WTC11 (cell line): Measurements from ENCODE around the gene CORO7. TPM values are rescaled to one million over a fixed set of nuclear protein-coding genes. Genes with fewer than 3 reads are reported as not detected.
A peak's percentile ranks its signal among the peaks of the same experiment; 100 is the strongest.

Source experiments
- ATAC-seq: fragments of 200-7000 bp; cut with Tn5 transposase; 2 replicates; pipeline ENCODE4 v1.10.0; 2021; ENCODE audit warnings: mild to moderate bottlenecking, moderate library complexity
- CTCF ChIA-PET: fragments of 300-600 bp; sonication (Branson Sonifier 250); formaldehyde crosslinking; loops from one replicate; lab custom pipeline; 2021; ENCODE audit warnings: antibody characterized with exemption; lab: Charles Lee
- POLR2A ChIA-PET: fragments of 350-600 bp; sonication (Branson Sonifier 250); formaldehyde crosslinking; loops from one replicate; lab custom pipeline; 2021; ENCODE audit warnings: antibody characterized with exemption; lab: Charles Lee
- DNase-seq: peaks from one replicate; pipeline ENCODE4 v3.0.0; 2021; ENCODE audit warnings: low spot score
- H3K27ac Mint-ChIP-seq: 2 replicates; pipeline ENCODE4 v1.8.0; 2021; ENCODE audit warnings: mixed read lengths
- H3K27me3 Mint-ChIP-seq: 2 replicates; pipeline ENCODE4 v1.8.0; 2021; ENCODE audit warnings: low read depth, mild to moderate bottlenecking, moderate library complexity, mixed read lengths
- H3K36me3 Mint-ChIP-seq: 2 replicates; pipeline ENCODE4 v1.8.0; 2021; ENCODE audit warnings: mixed read lengths
- H3K4me1 Mint-ChIP-seq: 2 replicates; pipeline ENCODE4 v1.8.0; 2022; ENCODE audit warnings: mixed read lengths
- H3K4me3 Mint-ChIP-seq: 2 replicates; pipeline ENCODE4 v1.8.0; 2021; ENCODE audit warnings: mild to moderate bottlenecking, moderate library complexity, mixed read lengths
- H3K9me3 Mint-ChIP-seq: 2 replicates; pipeline ENCODE4 v1.8.0; 2021; ENCODE audit warnings: mixed read lengths
- FOXK1 ChIP-seq: sonication (generic); formaldehyde crosslinking; IDR thresholded peaks from 2 replicates; pipeline ENCODE4 v1.8.0; 2022; ENCODE audit warnings: mild to moderate bottlenecking, moderate library complexity, missing genetic modification reagents
- GRHL2 ChIP-seq: fragments of 250-450 bp; sonication (Bioruptor Pico); IDR thresholded peaks from 2 replicates; pipeline ENCODE4 v1.8.0; 2022; ENCODE audit warnings: mild to moderate bottlenecking, moderate library complexity; ENCODE audit not compliant: insufficient replicate concordance, severe bottlenecking
- HMGA2 ChIP-seq: fragments of 250-450 bp; sonication (Bioruptor Pico); IDR thresholded peaks from 2 replicates; pipeline ENCODE4 v1.4.0; 2021; ENCODE audit warnings: mild to moderate bottlenecking, moderate library complexity
- IRF2 ChIP-seq: sonication (generic); formaldehyde crosslinking; IDR thresholded peaks from 2 replicates; pipeline ENCODE4 v1.8.0; 2022; ENCODE audit warnings: low read depth, missing genetic modification reagents, borderline replicate concordance
- JAZF1 ChIP-seq: fragments of 250-450 bp; sonication (Bioruptor Pico); IDR thresholded peaks from 2 replicates; pipeline ENCODE4 v1.9.0; 2021; ENCODE audit warnings: moderate library complexity, mild to moderate bottlenecking, inconsistent platforms
- NFATC4 ChIP-seq: fragments of 250-450 bp; sonication (Bioruptor Pico); IDR thresholded peaks from 2 replicates; pipeline ENCODE4 v1.9.0; 2021; ENCODE audit warnings: mild to moderate bottlenecking
- NR1H2 ChIP-seq: sonication (generic); formaldehyde crosslinking; IDR thresholded peaks from 2 replicates; pipeline ENCODE4 v1.9.0; 2021; ENCODE audit warnings: mild to moderate bottlenecking, moderate library complexity, missing genetic modification reagents
- RORB ChIP-seq: fragments of 250-450 bp; sonication (Bioruptor Pico); IDR thresholded peaks from 2 replicates; pipeline ENCODE4 v1.9.0; 2021; ENCODE audit warnings: mild to moderate bottlenecking
- TCF7 ChIP-seq: sonication (generic); formaldehyde crosslinking; IDR thresholded peaks from 2 replicates; pipeline ENCODE4 v1.8.0; 2022; ENCODE audit warnings: mild to moderate bottlenecking, low read depth, missing genetic modification reagents, moderate library complexity
- TEAD4 ChIP-seq: sonication (generic); formaldehyde crosslinking; IDR thresholded peaks from 2 replicates; pipeline ENCODE4 v1.8.0; 2022; ENCODE audit warnings: mild to moderate bottlenecking, missing genetic modification reagents
- TP53 ChIP-seq: sonication (generic); formaldehyde crosslinking; IDR thresholded peaks from 2 replicates; pipeline ENCODE4 v1.8.1; 2023; ENCODE audit warnings: mild to moderate bottlenecking, missing genetic modification reagents
- ZNF121 ChIP-seq: sonication (generic); formaldehyde crosslinking; IDR thresholded peaks from 2 replicates; pipeline ENCODE4 v1.8.0; 2023; ENCODE audit warnings: missing genetic modification reagents
- ZNF232 ChIP-seq: sonication (generic); formaldehyde crosslinking; IDR thresholded peaks from 2 replicates; pipeline ENCODE4 v1.8.0; 2022; ENCODE audit warnings: mild to moderate bottlenecking, missing genetic modification reagents
- ZNF263 ChIP-seq: sonication (generic); formaldehyde crosslinking; IDR thresholded peaks from 2 replicates; pipeline ENCODE4 v1.8.1; 2022; ENCODE audit warnings: low read depth, mild to moderate bottlenecking, moderate library complexity, missing genetic modification reagents
- total RNA-seq: library from RNA; stranded (reverse); gene quantifications from 3 replicates; pipeline ENCODE4 v1.2.3, GENCODE V29; 2021
- TF ChIP-seq, protein P1 (sequence below): sonication (generic); formaldehyde crosslinking; IDR thresholded peaks from 2 replicates; pipeline ENCODE4 v1.8.0; 2022; ENCODE audit warnings: mild to moderate bottlenecking, missing genetic modification reagents
- TF ChIP-seq, protein P2 (sequence below): sonication (generic); formaldehyde crosslinking; IDR thresholded peaks from 2 replicates; pipeline ENCODE4 v1.8.0; 2022; ENCODE audit warnings: mild to moderate bottlenecking, missing genetic modification reagents
- TF ChIP-seq, protein P3 (sequence below): fragments of 250-450 bp; sonication (Bioruptor Pico); IDR thresholded peaks from 2 replicates; pipeline ENCODE4 v1.9.0; 2021; ENCODE audit warnings: mild to moderate bottlenecking

Gene CORO7
- total RNA-seq, 1 experiment from 2014 or later, result 45.5 TPM

DNA sequence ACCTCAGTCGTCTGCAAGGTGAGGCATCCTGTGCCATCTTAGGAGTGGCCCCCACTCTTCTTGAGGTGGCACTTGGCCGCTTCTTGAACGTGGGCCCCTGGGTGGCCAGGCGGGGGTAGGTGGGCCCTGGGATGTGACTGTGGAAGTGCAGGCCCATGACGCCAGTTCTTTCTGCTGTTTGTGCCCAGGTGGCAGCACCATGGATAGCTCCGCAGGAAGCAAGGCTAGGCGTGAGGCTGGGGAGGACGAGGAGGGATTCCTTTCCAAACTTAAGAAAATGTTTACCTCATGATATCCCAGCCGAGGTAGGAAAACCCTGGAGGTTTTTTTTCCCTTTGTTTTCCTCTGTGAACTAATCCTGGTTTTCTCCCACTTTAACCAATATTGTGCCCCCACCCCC, 38.2 kb upstream of the CORO7 start:
- POLR2A ChIA-PET, result interaction anchor here (1.3 kb wide), 1 partner anchor 20 kb away, joined by 3 read pairs; the partner anchor contains the start of gene NMRAL1
- no peaks in the 10 kb centered on the region; the same call in 1 of the 2 replicates for H3K4me1 Mint-ChIP-seq
- no peak overlapping the region for H3K4me3 Mint-ChIP-seq
- DNase-seq (peak; percentile 37), ATAC-seq (peak; percentile 53; the same call in 1 of the 2 replicates)
- H3K27ac Mint-ChIP-seq, result no peak overlapping the region
- TF ChIP-seq ZNF121 (CRISPR knock-in tag), result no peak
- TF ChIP-seq TEAD4 (CRISPR knock-in tag), result 0 out of 2 replicates have a peak, but pooled peaks have one; percentile 44
- peaks cover 48% of the 10 kb centered on the region for H3K36me3 Mint-ChIP-seq
- H3K9me3 Mint-ChIP-seq, result no peaks in the 10 kb centered on the region
- no peaks in the 10 kb centered on the region for H3K27me3 Mint-ChIP-seq
- CTCF ChIA-PET, result interaction anchor here (2.1 kb wide), 1 partner anchor 52 kb away, joined by 7 read pairs; no protein-coding TSS in a partner anchor

DNA sequence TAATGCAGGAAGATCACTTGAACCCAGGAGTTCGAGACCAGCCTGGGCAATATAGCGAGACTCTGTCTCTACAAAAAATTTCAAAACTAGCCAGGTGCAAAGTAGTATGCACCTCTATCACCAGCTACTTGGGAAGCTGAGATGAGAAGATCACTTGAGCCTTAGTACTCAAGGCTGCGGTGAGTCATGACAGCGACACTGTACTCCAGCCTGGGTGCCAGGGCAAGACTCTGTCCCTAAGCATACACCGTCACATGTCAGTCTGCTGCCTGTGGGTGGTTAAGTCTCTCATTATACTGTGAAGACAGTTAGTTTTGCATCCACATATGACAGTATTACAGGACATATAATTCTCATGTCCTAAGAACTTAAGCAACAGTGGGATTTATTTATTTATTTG, 36.3 kb upstream of the CORO7 start:
- ATAC-seq, result no peak
- no peak for TF ChIP-seq NFATC4 (CRISPR knock-in tag)
- TF ChIP-seq, protein P1, sequence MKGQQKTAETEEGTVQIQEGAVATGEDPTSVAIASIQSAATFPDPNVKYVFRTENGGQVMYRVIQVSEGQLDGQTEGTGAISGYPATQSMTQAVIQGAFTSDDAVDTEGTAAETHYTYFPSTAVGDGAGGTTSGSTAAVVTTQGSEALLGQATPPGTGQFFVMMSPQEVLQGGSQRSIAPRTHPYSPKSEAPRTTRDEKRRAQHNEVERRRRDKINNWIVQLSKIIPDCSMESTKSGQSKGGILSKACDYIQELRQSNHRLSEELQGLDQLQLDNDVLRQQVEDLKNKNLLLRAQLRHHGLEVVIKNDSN (CRISPR knock-in tag), result no peak
- no peaks in the 10 kb centered on the region for H3K27me3 Mint-ChIP-seq
- no peak for DNase-seq
- no peak overlapping the region for H3K4me3 Mint-ChIP-seq
- peaks cover 60% of the 10 kb centered on the region for H3K36me3 Mint-ChIP-seq
- POLR2A ChIA-PET, result interaction anchor here (0.7 kb wide), 1 partner anchor 16 kb away, joined by 4 read pairs; no protein-coding TSS in a partner anchor
- H3K9me3 Mint-ChIP-seq, result no peaks in the 10 kb centered on the region
- no peak overlapping the region for H3K27ac Mint-ChIP-seq
- H3K4me1 Mint-ChIP-seq, result no peaks in the 10 kb centered on the region
- CTCF ChIA-PET, result interaction anchor here (0.7 kb wide), 1 partner anchor 93 kb away, joined by 3 read pairs; no protein-coding TSS in a partner anchor

DNA sequence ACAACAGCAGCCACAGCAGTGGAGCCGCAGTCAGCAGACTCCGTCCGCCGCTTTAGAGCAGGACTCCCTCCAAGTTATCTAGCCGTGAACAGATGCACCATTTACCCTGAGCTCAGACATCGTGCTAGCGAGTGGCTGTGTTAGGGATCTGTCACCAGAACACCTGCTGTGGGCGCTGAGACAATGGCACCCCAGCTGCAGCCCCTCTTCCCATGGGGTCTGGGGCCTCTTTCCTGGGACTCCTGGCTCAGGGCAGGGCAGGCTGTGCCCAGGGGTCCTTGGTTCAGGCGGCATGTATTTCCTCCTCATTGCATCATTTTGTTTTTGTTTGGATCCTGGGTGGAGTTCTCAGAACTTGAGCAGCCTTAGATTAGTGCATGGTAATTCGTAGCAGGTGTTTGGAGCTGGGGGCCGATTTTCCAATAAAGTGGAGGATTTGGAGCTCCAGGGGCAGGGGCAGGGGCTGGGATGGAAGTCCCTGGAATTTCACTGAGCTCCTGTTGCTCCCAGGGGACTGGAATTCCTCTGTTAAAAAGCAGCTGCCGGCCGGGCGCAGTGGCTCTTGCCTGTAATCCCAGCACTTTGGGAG, 34.6 kb upstream of the CORO7 start:
- no peaks in the 10 kb centered on the region for H3K27me3 Mint-ChIP-seq
- ChIA-PET POLR2A (interaction anchor here (0.6 kb wide), 1 partner anchor 110 kb away, joined by 3 read pairs; no protein-coding TSS in a partner anchor), CTCF (interaction anchor here (0.6 to 0.9 kb wide), 2 partner anchors 12 to 589 kb away, joined by 3 read pairs; no protein-coding TSS in a partner anchor)
- ATAC-seq, result no peak
- no peak overlapping the region for H3K27ac Mint-ChIP-seq
- H3K36me3 Mint-ChIP-seq, result peaks cover 59% of the 10 kb centered on the region
- TF ChIP-seq FOXK1 (CRISPR knock-in tag) (no peak), ZNF232 (CRISPR knock-in tag) (no peak), ZNF263 (CRISPR knock-in tag) (no peak)
- TF ChIP-seq, protein P2, sequence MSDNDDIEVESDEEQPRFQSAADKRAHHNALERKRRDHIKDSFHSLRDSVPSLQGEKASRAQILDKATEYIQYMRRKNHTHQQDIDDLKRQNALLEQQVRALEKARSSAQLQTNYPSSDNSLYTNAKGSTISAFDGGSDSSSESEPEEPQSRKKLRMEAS (CRISPR knock-in tag), result 0 out of 2 replicates have a peak, but pooled peaks have one; percentile 34
- no peaks in the 10 kb centered on the region for H3K9me3 Mint-ChIP-seq
- no peak overlapping the region for H3K4me3 Mint-ChIP-seq
- no peak for DNase-seq
- no peaks in the 10 kb centered on the region for H3K4me1 Mint-ChIP-seq

DNA sequence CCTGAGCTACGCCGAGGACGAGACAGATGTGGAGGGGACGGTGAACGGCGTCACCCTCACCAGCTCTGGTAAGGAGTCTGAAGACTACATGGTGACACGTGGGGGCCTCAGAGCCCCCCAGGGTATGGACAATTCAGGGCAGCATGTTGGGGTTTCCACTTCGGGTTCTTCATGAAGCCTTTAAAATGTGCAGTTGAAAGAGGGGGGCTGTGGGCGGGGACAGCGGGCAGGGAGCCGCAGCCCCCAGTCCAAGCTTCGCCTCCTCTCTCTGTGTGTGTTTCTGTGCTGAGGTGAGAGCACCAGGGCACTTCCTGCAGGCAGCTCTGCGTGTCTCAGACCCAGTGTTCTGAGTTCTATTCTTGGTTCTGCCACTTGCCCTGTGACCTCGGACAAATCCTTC, 34.0 kb upstream of the CORO7 start:
- no peak overlapping the region for H3K27ac Mint-ChIP-seq

DNA sequence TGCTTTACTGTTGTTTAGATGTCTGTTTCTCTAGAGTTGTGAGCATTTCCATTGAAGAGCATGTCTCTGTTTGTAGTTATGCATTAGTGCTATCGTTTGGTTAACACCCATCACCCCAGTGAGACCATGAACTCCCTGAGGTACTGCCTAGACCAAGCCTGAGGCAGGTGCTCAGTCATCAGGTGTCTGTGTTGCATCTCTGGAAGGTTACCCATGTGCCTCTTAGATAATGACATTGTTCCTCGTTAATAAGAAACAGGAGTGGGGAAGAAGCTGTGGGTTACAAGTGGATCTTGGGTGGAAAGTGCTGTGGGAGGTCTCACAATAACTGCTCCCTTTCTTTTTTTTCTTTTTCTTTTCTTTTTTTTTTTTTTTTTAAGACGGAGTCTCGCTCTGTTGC, 27.6 kb upstream of the CORO7 start:
- no peak overlapping the region for H3K27ac Mint-ChIP-seq
- no peak for TF ChIP-seq TCF7 (CRISPR knock-in tag)
- no peak for TF ChIP-seq GRHL2
- TF ChIP-seq ZNF263 (CRISPR knock-in tag), result no peak
- TF ChIP-seq JAZF1, result no peak
- no peak for TF ChIP-seq IRF2 (CRISPR knock-in tag)
- no peak for TF ChIP-seq NFATC4 (CRISPR knock-in tag)
- TF ChIP-seq TP53 (CRISPR knock-in tag), result no peak
- no peaks in the 10 kb centered on the region for H3K4me1 Mint-ChIP-seq
- no peaks in the 10 kb centered on the region for H3K9me3 Mint-ChIP-seq
- no peaks in the 10 kb centered on the region for H3K27me3 Mint-ChIP-seq
- POLR2A ChIA-PET, result interaction anchor here (0.6 kb wide), 1 partner anchor 41 kb away, joined by 4 read pairs; no protein-coding TSS in a partner anchor
- no peak overlapping the region for H3K4me3 Mint-ChIP-seq
- DNase-seq (no peak), ATAC-seq (no peak)
- CTCF ChIA-PET, result no interaction called here
- H3K36me3 Mint-ChIP-seq, result peaks cover 73% of the 10 kb centered on the region

More for the DNA sequence above, 34.0 kb upstream of the CORO7 start:
- no peak for TF ChIP-seq GRHL2
- TF ChIP-seq NR1H2 (CRISPR knock-in tag), result no peak
- TF ChIP-seq, protein P1 (CRISPR knock-in tag), result no peak
- TF ChIP-seq, protein P3, sequence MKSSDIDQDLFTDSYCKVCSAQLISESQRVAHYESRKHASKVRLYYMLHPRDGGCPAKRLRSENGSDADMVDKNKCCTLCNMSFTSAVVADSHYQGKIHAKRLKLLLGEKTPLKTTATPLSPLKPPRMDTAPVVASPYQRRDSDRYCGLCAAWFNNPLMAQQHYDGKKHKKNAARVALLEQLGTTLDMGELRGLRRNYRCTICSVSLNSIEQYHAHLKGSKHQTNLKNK (CRISPR knock-in tag), result no peak
- no peak for TF ChIP-seq HMGA2 (CRISPR knock-in tag)
- no peak for TF ChIP-seq RORB
- TF ChIP-seq, protein P2 (CRISPR knock-in tag), result no peak
- TF ChIP-seq, all 79 proteins: peak for 0
- Mint-ChIP-seq H3K27me3 (no peaks in the 10 kb centered on the region), H3K9me3 (no peaks in the 10 kb centered on the region), H3K4me3 (no peak overlapping the region), H3K4me1 (no peaks in the 10 kb centered on the region), H3K36me3 (peaks cover 56% of the 10 kb centered on the region)
- DNase-seq (no peak), ATAC-seq (no peak)
- ChIA-PET CTCF (interaction anchor here (0.6 to 0.9 kb wide), 2 partner anchors 12 to 589 kb away, joined by 3 read pairs; no protein-coding TSS in a partner anchor), POLR2A (no interaction called here)
